ENCODE measurements around the gene DES. TPM values are rescaled to one million over a fixed set of nuclear protein-coding genes. Genes with fewer than 3 reads are reported as not detected.
A peak's percentile ranks its signal among the peaks of the same experiment; 100 is the strongest.

The DES gene
- total and polyA plus RNA-seq, 2 of the 13 experiments (the other 11 are each of a cell fraction or from before 2014, with no cell fraction given) = not detected

DNA sequence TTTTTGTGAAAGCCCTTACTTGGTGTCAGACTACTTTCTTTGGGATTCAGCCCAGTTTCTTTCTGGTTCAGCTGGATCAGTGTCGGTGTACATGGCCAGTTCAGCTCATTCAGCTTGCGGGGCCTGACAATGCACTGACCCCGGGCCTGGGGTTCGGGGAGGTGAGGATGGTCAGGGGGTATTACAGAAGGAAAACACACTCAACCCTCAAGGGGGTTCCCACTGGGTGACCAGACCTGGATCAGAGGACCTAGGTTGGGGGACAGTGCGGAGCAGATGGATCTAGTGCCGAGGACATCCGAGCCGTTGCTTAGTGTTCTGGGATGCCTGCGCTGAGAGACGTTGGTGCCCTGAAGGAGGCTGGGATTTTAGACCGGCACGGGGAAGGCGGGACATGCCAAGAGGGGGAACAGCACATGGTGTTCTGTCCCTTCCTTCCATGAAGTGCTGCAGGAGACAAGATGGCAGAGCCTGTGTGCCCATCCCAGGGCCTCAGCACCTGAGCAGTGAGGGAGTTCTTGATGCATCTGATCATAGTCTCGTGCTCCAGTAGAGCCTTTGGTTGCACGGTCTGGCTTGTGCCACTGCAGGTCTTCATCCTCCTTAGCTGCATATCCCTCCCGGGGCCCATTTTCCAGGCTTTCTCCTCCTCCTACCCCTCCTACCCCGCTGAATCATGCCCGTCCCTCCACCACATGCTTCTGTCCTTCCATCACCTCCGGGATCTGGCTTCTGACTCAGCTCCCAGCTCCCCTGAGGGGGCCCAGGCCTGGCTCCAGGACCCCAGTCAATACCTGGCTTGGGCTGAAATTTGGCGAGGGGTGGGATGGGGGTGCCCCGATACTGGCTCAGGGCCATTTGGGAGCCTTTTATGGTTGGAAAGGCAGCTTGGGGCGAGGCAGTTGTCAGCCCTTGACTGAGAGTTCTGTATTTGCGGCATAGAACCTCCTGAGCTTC is 34.5 kb downstream of the DES start:
- CTCF ChIA-PET (ENCODE audit: low intra/inter-chr PET ratio, low total read pairs) = no interaction called here
- no TSS peak for BruUV-seq (replicated peaks)
- H3K79me2 ChIP-seq (ENCODE audit: insufficient read depth, low read length) = no peaks in the 10 kb centered on the region
- H3K27me3 ChIP-seq (ENCODE audit: control insufficient read depth in 1 of 2, insufficient read depth in 2 of 2, low read length in 2 of 2) = peaks cover 39 to 88% of the 10 kb centered on the region in 2 experiments
- H3K36me3 ChIP-seq (replicated peaks in 1 of 2; ENCODE audit: control insufficient read depth in 1 of 2, insufficient read depth in 2 of 2, low read length in 2 of 2) = no peaks in the 10 kb centered on the region
- H3K4me3 ChIP-seq (replicated peaks in 1 of 3; ENCODE audit: insufficient read depth in 1 of 3, low read depth in 2 of 3, low read length in 3 of 3) = no peak overlapping the region
- no peak overlapping the region for H2AFZ ChIP-seq (ENCODE audit: low read length)
- in situ Hi-C loops (cut with HindIII; ENCODE audit: extremely low pct_ligation_motif_present, low pct_unique_long_range_greater_than_20kb) (no loop called here), intact Hi-C loops (cut with micrococcal nuclease; ENCODE audit: unreplicated experiment) (no loop called here)
- ATAC-seq (no peak), FAIRE-seq (no peak), DNase-seq (ENCODE audit: low spot score) (no peak)
- H3K4me1 ChIP-seq (ENCODE audit: insufficient read depth, low read length) = no peaks in the 10 kb centered on the region
- no peak overlapping the region for H3K27ac ChIP-seq (ENCODE audit: extremely low read length, insufficient read depth, low read length)
- H4K20me1 ChIP-seq (ENCODE audit: insufficient read depth, low read length) = no peaks in the 10 kb centered on the region
- 11% methylated on average over 20 of the region's 23 CpGs for WGBS (ENCODE audit: low lambda C conversion rate)
- H3K4me2 ChIP-seq (ENCODE audit: low read depth, low read length) = no peak overlapping the region
- no peak overlapping the region for H3K9ac ChIP-seq (ENCODE audit: insufficient read depth, low read depth, low read length)
- POLR2A ChIA-PET = interaction anchor here (0.9 kb wide), 1 partner anchor 11 kb away, joined by 3 read pairs; no protein-coding TSS in a partner anchor
- peak; percentile 67 for TF ChIP-seq EZH2 (conservative IDR thresholded peaks at IDR 0.05; ENCODE audit: low read depth, low read length)
- TF ChIP-seq SMAD3 (CRISPR knock-in tag; IDR thresholded peaks at IDR 0.05) = no peak
- TF ChIP-seq FOSL2 (CRISPR knock-in tag; IDR thresholded peaks at IDR 0.05) = peak; percentile 55
- H3K9me3 ChIP-seq (ENCODE audit: low read length) = no peaks in the 10 kb centered on the region

DNA sequence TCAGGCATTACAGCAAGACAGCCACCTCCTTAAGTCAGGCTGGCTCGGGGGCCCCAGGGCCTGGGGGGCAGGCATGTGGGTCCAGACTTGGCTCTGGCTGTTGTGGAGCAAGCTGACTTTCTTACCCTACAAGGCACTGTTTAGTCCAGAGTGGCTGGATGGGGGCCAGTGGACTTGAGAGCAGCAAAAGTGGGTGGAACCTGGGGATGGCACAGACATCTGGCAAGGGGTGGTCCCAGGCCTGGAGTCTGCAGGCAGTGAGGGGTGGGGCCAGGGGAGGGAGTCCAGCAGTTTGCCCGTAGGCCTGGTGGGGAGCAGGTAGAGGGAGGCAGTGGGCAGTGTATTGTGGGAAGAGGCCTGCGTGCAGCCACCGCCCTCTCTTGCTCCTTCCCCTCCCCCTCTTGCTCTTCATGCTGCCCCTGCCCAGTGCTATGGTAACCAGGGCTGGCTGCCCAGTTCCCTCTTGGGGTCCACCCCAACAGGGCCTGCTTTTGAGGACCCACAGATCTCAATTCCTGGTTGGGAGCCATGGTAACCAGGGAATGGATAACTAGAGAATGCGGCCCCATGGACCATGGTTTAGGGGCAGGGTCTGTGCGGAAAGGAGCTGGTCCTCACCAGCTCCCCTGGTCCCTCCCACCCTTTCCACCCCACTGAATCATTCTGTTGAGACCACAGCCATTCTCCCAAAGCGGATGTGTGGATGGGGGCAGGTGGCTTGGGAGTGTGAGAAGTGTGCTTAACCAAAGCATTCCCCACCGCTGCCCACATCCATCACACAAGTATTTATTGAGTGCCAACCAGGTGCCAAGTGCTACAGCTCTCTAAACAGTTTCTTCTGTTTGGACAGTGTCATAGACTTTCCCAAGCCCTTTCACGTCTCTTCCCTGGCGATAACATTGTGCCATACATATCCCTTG is 35.8 kb downstream of the DES start:
- POLR2A ChIA-PET = interaction anchor here (0.9 kb wide), 1 partner anchor 10 kb away, joined by 3 read pairs; no protein-coding TSS in a partner anchor
- no peak overlapping the region for H3K9ac ChIP-seq (ENCODE audit: insufficient read depth, low read depth, low read length)
- TF ChIP-seq TCF7 (IDR thresholded peaks at IDR 0.05; ENCODE audit: low read depth) = no peak
- no peak for TF ChIP-seq MEF2D (CRISPR knock-in tag; IDR thresholded peaks at IDR 0.05)
- no peak for TF ChIP-seq TEAD2 (CRISPR knock-in tag; IDR thresholded peaks at IDR 0.05)
- TF ChIP-seq DNMT1 (CRISPR knock-in tag; IDR thresholded peaks at IDR 0.05) = no peak
- TF ChIP-seq ZNF547 (CRISPR knock-in tag; IDR thresholded peaks at IDR 0.05) = no peak
- no peak for TF ChIP-seq ZNF451 (CRISPR knock-in tag; IDR thresholded peaks at IDR 0.05)
- TF ChIP-seq NAIF1 (CRISPR knock-in tag; IDR thresholded peaks at IDR 0.05; ENCODE audit: borderline replicate concordance) = no peak
- no peak for TF ChIP-seq RBM22 (optimal IDR thresholded peaks at IDR 0.05; ENCODE audit: low read length)
- no peak for TF ChIP-seq HOXA3 (CRISPR knock-in tag; IDR thresholded peaks at IDR 0.05)
- TF ChIP-seq, protein P1, sequence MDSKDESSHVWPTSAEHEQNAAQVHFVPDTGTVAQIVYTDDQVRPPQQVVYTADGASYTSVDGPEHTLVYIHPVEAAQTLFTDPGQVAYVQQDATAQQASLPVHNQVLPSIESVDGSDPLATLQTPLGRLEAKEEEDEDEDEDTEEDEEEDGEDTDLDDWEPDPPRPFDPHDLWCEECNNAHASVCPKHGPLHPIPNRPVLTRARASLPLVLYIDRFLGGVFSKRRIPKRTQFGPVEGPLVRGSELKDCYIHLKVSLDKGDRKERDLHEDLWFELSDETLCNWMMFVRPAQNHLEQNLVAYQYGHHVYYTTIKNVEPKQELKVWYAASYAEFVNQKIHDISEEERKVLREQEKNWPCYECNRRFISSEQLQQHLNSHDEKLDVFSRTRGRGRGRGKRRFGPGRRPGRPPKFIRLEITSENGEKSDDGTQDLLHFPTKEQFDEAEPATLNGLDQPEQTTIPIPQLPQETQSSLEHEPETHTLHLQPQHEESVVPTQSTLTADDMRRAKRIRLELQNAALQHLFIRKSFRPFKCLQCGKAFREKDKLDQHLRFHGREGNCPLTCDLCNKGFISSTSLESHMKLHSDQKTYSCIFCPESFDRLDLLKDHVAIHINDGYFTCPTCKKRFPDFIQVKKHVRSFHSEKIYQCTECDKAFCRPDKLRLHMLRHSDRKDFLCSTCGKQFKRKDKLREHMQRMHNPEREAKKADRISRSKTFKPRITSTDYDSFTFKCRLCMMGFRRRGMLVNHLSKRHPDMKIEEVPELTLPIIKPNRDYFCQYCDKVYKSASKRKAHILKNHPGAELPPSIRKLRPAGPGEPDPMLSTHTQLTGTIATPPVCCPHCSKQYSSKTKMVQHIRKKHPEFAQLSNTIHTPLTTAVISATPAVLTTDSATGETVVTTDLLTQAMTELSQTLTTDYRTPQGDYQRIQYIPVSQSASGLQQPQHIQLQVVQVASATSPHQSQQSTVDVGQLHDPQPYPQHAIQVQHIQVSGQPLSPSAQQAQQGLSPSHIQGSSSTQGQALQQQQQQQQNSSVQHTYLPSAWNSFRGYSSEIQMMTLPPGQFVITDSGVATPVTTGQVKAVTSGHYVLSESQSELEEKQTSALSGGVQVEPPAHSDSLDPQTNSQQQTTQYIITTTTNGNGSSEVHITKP (CRISPR knock-in tag; IDR thresholded peaks at IDR 0.05; ENCODE audit: low read depth) = no peak

More for the DNA sequence above, 35.8 kb downstream of the DES start:
- Histone ChIP-seq H3K9me3 (ENCODE audit: low read length) (no peaks in the 10 kb centered on the region), H3K27me3 (ENCODE audit: control insufficient read depth in 1 of 2, insufficient read depth in 2 of 2, low read length in 2 of 2) (peaks cover 31 to 88% of the 10 kb centered on the region in 2 experiments), H3K36me3 (replicated peaks in 1 of 2; ENCODE audit: control insufficient read depth in 1 of 2, insufficient read depth in 2 of 2, low read length in 2 of 2) (no peaks in the 10 kb centered on the region), H3K27ac (ENCODE audit: extremely low read length, insufficient read depth, low read length) (no peak overlapping the region), H3K4me2 (ENCODE audit: low read depth, low read length) (no peak overlapping the region), H3K79me2 (ENCODE audit: insufficient read depth, low read length) (no peaks in the 10 kb centered on the region), H3K4me3 (replicated peaks in 1 of 3; ENCODE audit: insufficient read depth in 1 of 3, low read depth in 2 of 3, low read length in 3 of 3) (no peak overlapping the region), H3K4me1 (ENCODE audit: insufficient read depth, low read length) (no peaks in the 10 kb centered on the region), H4K20me1 (ENCODE audit: insufficient read depth, low read length) (no peaks in the 10 kb centered on the region; the same call in 1 of the 2 replicates), H2AFZ (ENCODE audit: low read length) (no peak overlapping the region)
- BruUV-seq (replicated peaks) = no TSS peak
- CTCF ChIA-PET (ENCODE audit: low intra/inter-chr PET ratio, low total read pairs) = no interaction called here
- in situ Hi-C loops (cut with HindIII; ENCODE audit: extremely low pct_ligation_motif_present, low pct_unique_long_range_greater_than_20kb) (no loop called here), intact Hi-C loops (cut with micrococcal nuclease; ENCODE audit: unreplicated experiment) (no loop called here)
- no peak for DNase-seq (ENCODE audit: low spot score)
- FAIRE-seq = no peak
- 45% methylated on average over 10 of the region's 10 CpGs for WGBS (ENCODE audit: low lambda C conversion rate)
- no peak for ATAC-seq

All from HepG2 (cell line).